Fibroblast of the conjunctiva (primary cell): ENCODE results near the gene MYO1F.
"Not testable (repeated sequence)": the region's sequence is repeated elsewhere in the genome, so short reads cannot be mapped to it uniquely, and the experiment has no call there.

Experiments used
- DNase-seq: peaks from one replicate; pipeline ENCODE4 v3.0.0-alpha.2; 2010; ENCODE audit warnings: low read depth

MYO1F gene

DNA sequence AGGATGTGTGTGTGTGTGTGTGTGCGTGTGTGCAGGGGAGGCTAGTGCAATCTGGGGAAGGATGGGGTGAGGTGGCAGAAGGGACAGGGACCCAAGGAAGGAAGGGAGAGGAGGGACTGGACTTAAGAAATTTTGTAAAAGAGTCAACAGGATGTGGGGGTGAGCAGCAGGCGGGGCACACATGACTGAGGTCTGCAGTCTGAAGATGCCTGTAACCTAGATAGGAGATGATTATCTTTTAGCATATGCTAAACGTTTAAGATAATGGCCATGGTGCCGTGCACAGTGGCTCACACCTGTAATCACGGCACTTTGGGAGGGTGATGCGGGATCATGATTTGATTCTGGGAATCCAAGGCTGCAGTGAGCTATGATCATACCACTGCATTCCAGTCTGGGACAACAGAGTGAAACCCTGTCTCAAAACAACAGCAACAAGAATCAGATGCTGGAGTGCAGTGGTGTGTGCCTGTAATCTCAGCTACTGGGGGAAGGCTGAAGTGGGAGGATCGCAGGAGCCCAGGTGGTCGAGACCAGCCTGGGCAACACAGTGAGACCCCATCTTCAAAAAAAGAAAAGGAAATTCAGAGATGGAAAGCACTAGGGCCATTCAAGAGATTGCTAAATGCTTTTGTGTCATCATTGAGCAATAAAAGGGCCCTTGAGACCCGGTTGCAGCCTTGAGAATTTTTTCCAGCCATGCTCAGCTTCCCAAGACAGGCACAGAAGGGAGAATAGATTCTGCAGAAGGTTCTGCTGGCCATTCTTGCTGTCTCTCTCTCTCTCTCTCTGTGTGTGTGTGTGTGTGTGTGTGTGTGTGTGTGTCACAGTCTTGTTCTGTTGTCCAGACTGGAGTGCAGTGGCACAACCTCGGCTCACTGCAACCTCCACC is 59.4 kb downstream of the MYO1F start:
- peak; percentile 31 for DNase-seq

DNA sequence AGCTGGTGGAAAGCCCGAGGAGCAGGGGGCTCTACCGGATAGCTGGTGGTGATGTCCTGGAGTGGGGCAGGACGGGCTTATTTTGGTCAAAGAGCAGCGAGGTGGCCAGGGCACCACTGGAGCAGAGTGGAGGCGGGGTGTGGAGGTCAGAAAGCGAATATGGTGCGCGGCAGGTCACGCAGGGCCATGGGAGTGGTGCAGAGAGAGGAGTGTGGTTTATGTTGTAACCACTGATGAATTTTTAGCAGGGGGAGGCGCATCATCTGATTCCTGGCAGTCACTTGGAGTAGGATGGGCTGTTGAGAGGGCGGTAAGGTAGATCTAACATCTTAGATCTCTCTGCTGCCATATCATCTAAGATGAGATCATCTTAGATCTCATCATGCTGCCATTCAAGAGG is 61.9 kb downstream of the MYO1F start:
- DNase-seq = no peak

DNA sequence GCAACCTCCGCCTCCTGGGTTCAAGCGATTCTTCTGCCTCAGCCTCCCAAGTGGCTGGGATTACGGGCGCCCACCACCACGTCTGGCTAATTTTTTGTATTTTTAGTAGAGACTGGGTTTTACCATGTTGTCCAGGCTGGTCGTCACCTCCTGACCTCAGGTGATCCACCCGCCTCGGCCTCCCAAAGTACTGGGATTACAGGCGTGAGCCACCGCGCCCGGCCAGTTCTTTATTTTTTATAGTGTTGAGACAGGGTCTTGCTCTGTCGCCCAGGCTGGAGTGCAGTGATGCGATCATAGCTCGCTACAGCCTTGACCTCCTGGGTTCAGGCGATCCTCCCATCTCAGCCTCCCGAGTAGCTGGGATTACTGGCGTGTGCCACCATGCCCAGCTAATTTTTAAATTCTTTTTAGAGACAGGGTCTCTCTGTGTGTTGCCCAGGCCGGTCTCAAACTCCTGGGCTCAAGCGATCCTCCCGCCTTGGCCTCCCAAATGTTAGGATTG is 62.7 kb downstream of the MYO1F start:
- not testable (repeated sequence) for DNase-seq

DNA sequence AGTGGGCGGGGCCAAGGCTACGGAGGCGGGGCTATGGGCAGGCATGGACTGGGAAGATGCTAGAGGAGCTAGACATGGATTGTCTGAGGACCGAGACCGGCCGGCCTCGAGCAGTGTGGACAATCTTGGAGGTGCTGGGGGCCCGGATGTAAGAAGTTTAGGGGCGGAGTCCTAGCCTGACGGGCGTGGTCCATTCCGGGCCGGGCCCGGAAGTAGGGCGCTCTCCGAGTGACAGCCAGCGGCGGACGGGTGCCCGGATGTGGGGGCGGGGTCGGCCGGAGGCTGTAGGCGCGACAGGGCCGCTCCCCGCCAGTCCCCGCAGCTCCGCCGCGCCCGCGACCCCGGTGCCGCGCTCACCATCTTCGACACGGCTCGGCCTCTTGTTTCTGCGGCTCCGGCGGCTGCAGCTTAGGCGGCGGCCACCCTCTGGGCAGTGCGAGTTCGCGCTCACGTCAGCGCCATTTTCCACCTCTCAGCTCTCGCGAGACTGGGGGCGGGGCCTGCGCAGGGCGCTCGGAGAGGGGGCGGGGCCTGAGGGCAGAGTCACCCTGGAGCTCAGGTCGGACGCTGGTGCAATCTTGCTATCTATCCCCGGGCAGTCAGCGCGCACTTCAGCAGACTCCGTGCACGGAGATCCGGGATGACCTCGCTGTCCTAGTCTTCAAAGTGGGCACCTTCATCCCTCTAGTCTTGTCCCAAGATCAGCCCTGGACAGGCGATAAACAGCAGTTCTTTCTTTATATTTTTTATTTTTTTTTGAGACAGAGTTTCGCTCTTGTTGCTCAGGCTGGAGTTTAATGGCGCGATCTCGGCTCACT is 63.3 kb downstream of the MYO1F start, which contains the start of gene ZNF414:
Gene ZNF414, minus strand, starts transcription at position 481 of the 818 bp plus-strand sequence. Its CDS starts 121 bp downstream, at position 360.
- peak; percentile 94 for DNase-seq

DNA sequence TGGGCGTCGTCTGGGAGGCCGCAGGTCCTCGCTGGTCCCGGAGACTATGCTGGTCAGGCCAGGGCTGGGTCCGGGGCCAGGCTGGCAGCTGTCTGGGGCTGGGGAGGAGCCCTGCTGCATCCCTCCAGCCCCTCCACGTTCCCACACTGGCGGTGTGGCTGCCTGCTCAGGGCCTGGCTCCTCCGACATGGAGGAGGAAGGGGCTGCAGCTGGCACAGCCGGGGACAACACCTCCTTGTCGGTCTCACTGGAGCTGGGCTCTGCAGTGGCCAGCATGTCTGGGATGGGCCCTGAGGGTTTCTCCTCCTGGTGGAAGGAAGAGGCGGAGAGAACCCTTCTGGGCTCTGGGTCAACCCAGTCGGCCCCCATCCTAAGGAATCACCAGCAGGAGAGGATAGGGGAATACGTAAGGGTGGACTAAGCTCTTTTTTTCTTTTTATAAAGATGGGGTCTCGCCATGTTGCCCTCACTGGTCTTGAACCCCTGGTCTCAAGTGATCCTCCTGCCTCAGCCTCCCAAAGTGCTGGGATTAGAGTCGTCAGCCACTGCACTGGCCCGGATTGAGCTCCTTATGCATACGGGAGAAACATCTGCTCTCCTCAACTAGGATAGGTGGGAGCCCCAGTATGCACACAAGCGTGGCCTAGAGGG is 64.1 kb downstream of the MYO1F start:
- DNase-seq = no peak

DNA sequence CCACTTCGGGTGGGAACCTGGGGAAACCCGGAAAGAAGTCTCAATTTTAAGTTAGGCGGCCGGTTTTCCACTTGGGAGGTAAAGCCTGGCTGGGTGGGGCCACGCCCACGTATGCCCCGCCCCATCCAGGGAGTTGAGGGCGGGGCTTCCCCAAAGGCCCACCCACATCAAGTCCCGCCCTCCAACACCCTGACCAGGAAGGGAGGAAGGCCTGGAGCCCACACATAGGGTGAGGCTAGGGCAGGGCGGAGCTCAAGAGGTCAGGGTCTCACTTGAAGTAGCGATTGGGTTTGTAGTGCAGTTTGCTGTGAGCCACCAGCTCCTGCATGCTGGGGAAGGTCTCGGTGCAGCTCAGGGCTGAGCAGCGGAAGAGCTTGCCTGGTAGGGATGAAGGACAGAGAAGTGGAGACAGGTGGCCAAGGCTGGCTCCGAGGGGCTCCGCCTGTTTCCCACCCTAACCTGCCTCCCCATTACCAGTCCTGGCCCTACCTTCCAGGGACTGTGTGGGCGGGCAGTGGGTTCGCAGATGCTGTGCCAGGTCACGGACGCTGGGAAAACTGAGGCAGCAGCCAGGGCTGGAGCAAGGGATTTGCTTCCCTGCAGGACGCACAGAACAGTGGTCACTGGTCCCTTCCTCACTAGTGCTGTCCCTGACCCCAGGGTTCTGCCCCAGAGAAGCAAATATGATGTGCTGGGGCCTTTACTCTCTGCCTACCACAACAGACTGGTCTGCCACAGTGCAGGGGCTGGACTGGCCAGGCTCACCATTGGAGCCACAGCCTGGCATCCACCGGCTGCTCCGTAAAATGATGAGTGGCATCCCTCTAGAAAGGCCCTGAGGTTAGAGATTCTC is 64.9 kb downstream of the MYO1F start:
- DNase-seq = no peak

DNA sequence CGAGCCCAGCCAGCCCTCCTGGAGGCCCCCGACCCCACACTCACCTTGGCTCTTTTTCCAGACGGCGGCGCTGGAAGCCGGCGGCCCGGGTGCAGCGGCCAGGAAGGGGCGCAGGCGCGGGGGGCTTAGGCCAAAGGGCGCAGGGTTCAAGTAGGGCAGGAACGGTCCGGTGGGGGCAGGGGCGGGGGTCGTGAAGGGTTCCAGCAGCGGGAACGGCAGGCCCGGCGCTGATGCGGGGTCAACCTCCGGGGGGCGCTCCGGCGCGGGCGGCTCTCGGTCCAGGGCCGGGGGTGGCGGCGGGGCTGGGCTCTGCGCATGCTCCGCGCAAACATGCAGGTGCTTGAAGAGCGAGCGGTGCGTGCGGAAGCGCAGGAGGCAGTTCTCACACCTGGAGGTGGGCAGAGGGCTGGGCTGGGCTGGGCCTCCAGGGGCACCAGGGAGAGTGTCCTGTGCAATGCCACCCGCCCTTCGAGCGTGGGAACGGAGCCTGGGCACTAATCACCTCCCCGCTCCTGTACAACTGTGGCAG is 65.6 kb downstream of the MYO1F start:
- no peak for DNase-seq

DNA sequence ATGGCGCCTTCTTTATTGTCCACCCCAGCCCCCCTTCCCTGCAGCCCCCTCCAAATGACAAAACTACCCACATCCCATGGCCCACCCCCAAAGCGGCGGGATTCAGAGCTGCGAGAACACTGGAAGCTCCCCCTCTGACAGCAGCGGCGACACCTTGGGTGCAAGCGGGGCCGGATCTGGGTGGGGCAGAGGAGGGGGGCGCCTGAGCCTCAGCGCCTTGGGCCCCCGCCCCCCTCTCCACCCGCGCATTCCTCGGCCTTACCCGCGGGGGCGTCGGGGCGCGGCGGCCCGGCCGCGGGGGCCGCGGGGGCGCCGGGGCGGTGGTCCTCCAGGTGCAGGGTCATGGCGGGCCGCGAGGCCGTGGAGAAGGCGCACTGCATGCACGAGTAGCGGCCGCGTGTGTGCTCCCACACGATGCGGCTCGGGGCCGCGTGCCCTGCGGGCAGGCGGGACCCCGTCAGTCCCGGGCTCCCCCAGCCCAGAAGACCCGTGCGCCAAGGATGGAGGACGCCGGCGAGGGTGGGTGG is 66.6 kb downstream of the MYO1F start:
- no peak for DNase-seq

DNA sequence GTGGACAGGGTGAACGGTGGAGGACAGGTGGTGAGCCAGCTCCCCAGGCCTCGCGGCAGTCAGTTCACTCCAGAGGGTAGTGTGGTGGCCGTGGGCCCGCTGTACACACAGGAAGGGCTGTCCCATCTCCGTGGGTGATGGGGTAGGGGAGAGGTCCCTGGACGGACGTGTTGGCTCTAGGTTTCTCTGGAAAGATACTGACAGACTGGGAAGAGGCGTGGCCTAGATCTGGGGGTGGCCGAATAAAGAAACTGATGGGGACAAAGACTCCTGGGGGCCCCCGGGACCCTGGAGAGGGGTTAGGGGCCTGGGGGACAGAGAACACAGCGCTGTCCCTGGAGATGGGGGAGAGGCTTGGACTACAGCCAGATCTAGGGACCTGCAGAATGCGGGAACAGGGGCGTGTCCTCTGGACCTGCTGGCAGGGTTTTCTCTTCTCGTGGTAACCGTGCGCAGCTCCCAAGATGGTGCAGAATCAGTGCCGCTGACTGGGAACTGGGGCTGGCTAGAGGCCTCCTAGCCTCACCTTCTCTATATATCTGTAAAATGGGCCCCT is 70.8 kb downstream of the MYO1F start:
- no peak for DNase-seq

DNA sequence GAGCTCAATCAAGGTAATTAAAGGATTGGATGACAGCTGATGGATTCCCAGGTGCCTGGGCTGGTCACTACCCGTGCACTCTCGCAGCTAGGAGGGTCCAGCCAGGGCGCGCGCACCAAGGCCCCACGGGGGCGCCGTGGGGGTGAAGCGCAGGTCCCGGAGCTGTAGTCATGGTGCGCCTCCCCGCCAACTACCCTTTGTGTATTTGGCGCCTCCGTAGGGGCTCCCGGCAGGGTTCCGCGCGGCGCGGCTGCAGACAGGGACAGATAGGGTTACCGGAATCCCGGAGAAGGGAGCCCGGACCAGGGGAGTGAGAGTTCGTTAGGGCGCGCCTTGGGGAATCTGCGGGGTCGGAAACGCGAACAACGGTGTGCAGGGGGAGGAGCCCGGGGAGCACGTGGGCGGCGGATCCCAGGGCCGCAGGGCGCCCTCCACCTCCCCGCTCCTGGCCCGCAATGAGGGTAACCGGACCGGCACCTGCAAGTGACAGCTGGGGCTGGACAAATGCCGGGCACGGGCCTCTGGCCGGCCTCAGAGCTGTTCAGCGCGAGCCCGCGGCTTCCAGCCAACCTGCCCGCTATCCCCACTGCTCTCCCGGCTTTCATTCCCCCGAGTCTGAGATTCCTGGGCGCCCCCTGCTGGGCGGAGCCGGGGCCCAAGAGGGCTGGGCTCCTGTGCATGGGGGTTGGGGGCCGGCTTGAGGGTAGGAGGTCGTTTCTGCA is 71.4 kb downstream of the MYO1F start:
- DNase-seq = peak; percentile 28

DNA sequence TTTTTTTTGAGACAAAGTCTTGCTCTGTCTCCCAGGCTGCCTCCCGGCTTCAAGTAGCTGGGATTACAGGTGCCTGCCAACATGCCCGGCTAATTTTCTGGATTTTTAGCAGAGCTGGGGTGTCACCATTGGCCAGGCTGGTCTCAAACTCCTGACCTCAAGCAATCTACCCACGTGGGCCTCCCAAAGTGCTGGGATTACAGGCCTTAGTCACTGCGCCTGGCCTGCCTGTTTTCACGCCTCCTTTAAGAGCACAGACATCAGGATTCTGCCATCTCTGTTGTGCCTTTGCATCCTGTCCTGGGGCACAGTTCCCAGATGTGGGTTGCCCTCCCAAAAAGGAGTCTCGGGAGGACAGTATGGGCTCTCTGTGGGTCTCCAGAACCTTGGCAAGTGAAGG is 72.3 kb downstream of the MYO1F start:
- DNase-seq = no peak

DNA sequence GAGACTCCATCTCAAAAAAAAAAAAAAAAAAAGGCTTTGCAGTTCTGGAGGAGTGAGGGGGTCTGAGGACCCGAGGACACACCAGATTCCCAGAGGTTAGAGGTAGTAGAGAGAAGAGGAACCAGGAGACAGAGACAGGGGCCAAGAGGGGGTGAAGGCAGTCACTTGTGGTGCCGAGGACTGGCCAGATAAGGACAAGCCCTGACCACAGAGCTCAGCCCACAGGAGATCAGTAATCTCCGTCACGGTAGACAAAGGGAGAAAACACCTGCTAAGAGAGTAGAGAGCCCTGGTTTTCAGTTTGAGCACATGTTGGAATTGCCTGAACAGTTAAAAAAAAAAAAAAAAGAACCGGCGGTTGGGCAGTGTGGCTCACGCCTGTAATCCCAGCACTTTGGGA is 73.1 kb downstream of the MYO1F start:
- no peak for DNase-seq

DNA sequence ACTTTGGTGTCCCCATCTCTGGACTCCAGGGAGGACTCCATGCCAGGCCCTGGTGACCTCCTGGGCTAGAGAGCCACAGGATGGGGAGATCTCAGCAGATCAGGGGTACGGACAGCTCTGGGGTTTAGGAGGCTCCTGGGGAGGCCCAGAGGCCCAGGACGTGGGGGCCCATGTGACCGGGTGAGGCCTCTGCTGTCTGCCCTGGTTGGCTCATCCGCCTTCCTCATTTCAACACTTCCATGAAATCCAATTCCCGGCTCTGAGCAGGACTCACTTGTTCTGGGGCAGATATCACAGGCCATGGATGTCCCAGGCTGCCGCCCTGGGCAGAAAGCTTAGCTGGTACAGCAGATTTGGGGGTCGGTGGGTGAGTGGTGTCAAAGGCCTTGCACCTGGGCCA is 73.7 kb downstream of the MYO1F start:
- DNase-seq = no peak

DNA sequence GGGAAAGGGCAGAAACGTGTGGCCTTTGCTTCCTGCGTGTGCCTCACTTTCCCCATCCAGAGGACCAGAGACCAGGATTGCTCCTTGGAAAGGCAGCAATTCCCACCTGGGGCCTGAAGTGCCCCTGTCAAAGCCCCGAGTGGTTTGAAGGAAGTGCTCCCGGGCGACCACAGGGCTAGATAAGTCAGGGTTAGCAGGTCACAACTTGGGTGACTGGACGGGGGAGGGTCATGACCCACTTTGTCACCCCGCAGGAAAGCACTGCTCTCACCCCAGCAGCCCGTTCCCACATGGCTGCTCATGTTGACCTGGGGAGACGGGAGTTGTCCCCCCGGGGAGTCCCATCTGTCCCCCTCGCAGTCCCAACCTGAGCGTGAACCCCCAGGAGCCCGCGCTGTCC is 75.3 kb downstream of the MYO1F start:
- no peak for DNase-seq

DNA sequence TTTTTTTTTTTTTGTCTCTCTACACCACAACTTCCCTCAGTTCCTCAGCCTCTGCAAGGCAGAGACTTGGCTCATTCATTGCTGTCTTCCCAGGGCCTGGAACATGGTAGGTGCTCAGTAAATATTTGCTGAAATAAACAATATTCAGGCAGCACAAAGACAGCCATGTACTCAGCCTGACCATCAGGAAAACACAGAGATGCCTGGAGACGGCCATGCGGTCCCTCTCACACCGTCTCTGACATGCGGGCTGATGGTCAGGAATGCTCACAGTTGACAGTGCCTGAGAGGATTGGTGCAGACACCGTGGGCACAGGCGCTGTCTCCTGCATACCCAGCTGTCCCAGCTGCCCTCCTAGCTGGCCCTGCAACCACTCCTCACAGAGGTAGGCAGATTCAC is 75.7 kb downstream of the MYO1F start:
- no peak for DNase-seq

DNA sequence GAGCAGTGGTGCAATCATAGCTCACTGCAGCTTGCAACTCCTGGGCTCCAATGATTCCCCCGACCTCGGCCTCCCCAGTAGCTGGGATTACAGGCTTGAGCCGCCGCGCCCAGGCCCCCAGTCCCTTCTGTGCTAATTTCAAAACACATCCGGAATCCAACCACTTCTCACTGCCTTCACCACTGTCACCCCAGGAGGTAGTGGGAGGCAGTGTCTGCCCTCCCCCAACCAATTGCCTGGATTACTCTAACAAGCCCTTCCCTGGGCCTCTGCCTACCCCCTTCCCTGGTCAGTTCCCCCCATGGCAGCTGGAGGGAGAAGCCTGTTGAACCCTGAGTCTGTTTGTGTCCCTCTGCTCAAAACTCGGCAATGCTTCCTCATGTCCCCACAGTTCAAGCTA is 77.1 kb downstream of the MYO1F start:
- no peak for DNase-seq

DNA sequence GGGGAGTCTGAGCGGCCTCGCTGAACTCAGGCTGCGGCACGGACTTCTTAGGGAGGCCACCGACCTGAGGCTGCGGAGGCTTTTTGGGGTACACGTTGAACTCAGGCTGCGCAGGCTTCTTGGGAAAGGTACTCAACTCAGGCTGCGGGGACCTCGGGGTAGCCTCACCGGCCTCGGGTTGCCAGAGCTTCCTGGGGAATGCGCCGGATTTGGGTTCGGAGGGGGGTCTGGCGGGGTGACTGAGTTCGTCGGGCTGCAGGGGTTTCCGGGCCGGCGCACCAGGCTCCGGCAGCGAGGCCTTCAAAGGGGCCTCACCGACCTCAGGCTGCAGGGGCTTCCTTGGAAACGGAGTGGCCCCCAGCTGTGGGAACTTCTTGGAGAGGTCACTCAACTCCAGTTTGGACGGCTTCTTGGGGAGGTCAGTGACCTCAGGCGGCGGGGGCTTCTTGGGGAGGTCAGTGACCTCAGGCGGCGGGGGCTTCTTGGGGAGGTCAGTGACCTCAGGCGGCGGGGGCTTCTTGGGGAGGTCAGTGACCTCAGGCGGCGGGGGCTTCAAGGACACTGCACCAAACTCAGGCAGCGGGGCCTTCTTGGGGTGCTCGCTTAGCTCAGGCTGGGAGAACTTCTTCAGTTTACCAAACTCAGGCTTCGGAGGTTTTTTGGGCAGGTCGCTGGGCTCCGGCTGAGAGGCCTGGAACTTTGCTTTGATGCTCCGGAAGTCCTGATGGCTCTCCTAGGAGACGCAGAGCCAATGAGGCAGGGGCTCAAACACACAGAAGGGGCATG is 78.0 kb downstream of the MYO1F start:
- DNase-seq = no peak

DNA sequence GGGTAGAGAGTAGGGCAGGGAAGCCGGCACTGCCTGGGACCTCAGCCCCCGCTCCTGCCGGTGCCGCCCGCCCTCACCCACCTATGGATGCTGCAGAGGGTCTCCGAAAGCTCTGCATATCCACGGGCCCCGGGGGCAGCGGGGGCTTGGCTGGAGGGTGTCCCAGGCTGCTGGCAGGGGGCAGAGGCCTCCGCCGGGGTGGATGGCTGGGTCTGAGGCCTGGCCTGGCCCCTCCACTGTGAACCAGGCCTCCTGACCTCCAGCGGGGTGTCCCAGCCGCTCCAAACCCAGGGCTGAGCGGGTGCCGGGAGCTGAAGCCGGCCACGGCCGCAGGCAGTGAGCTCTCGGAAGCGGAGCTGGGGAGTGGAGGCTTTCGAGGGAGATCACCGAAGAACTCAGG is 78.9 kb downstream of the MYO1F start:
- DNase-seq = no peak

DNA sequence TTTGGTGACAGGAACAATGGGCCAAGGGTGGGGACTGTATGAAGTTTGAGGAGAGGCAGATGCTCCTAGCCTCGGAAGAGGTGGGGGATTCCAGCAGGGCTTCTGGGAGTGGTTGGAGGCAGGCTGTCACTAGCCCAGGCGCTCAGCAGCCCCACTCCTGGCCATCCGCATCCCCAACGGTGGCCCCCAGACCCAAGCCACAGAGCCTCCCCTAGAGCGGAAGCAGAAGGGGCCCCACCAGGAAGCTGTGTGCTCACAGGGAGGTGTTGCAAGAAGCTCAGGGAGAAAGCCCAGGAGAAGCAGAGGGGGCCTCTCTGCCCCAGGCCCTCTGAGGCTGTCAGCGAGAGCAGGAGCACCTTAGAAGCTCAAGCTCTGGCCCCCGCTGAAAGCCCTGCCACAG is 83.1 kb downstream of the MYO1F start:
- DNase-seq = no peak
